Measurements from ENCODE around the gene TRA2A. TPM values are rescaled to one million over a fixed set of nuclear protein-coding genes. Genes with fewer than 3 reads are reported as not detected.

The TRA2A gene
- total RNA-seq, 1 experiment from 2014 or later: 169 TPM

DNA sequence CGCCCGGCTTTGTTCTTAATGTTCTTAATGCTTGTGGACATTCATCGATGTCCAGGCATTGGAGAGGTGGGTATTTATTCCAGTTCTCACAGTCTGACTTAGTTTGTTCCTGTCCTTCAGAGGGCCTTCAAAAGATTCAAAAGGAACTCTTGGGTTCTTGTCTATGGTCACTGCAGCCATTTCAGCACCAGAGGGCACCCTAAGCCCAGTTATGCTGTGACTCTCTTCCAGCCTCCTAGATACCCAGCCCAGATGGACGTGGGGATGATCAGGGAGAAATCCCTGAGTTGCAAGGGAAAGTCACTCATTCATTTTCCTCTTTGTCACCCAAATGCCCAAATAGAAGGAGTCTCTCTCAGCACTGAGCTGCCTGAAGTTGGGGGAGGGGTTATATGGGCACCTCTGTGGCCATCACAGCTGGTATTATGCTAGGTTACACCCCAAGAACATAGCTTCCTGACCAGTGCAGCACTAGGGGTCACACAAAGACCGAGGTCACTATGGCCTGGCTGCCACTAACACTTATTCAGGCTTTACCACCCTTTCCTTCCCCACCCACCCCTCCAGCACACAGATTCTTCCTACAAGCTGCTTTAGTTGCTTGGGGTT, 38.9 kb upstream of the TRA2A start:
- H3K14ac ChIP-seq (ENCODE audit: insufficient read depth, low read length): no peak overlapping the region
- no peak overlapping the region for H3K56ac ChIP-seq (ENCODE audit: insufficient read length, low read depth, low read length)
- no peaks in the 10 kb centered on the region for H3K27me3 Mint-ChIP-seq (ENCODE audit: low read depth)
- no peaks in the 10 kb centered on the region for H4K20me1 ChIP-seq (ENCODE audit: control insufficient read depth, insufficient read depth, insufficient read length)
- H3K4me2 ChIP-seq (ENCODE audit: insufficient read depth, insufficient read length, low read length): no peak overlapping the region
- H2BK12ac ChIP-seq (ENCODE audit: insufficient read length, low read depth, low read length): no peak overlapping the region
- H3K9me3 Mint-ChIP-seq: no peaks in the 10 kb centered on the region
- no peaks in the 10 kb centered on the region for H3K36me3 Mint-ChIP-seq (ENCODE audit: insufficient read depth in 1 of 3, low read depth in 3 of 3)
- no peak overlapping the region for H4K8ac ChIP-seq (replicated peaks; ENCODE audit: insufficient read length, low read depth, low read length)
- H3K79me2 ChIP-seq (ENCODE audit: insufficient read depth, low read length): no peaks in the 10 kb centered on the region
- H3K79me1 ChIP-seq (ENCODE audit: insufficient read depth, low read depth, low read length, poor library complexity, severe bottlenecking): no peaks in the 10 kb centered on the region
- peak overlapping the region; percentile 57 for H2AFZ ChIP-seq (ENCODE audit: low read length)
- TF ChIP-seq, protein P1, sequence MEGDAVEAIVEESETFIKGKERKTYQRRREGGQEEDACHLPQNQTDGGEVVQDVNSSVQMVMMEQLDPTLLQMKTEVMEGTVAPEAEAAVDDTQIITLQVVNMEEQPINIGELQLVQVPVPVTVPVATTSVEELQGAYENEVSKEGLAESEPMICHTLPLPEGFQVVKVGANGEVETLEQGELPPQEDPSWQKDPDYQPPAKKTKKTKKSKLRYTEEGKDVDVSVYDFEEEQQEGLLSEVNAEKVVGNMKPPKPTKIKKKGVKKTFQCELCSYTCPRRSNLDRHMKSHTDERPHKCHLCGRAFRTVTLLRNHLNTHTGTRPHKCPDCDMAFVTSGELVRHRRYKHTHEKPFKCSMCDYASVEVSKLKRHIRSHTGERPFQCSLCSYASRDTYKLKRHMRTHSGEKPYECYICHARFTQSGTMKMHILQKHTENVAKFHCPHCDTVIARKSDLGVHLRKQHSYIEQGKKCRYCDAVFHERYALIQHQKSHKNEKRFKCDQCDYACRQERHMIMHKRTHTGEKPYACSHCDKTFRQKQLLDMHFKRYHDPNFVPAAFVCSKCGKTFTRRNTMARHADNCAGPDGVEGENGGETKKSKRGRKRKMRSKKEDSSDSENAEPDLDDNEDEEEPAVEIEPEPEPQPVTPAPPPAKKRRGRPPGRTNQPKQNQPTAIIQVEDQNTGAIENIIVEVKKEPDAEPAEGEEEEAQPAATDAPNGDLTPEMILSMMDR (conservative IDR thresholded peaks at IDR 0.05): peak; percentile 94
- H3K27ac Mint-ChIP-seq: 0 out of 7 replicates have a peak overlapping the region, but pooled peaks of 1 of the 3 experiments have one; percentile 2
- H3K27ac ChIP-seq (ENCODE audit: insufficient read length, low read depth, low read length): no peak overlapping the region
- no peak overlapping the region for H3K4me3 Mint-ChIP-seq
- no peaks in the 10 kb centered on the region; the same call in 1 of the 2 replicates for H3K4me1 ChIP-seq (ENCODE audit: insufficient read depth, low read length)
- peak; percentile 82 for DNase-seq
- no peak overlapping the region for H3T11ph ChIP-seq (ENCODE audit: low read length)
- peaks cover 5% of the 10 kb centered on the region in 2 experiments; a peak in 2 of 4 replicates for H3K4me1 Mint-ChIP-seq
- H3K9ac ChIP-seq (ENCODE audit: extremely low read depth, insufficient read length, low read length): no peak overlapping the region
- H2BK120ac ChIP-seq (ENCODE audit: low read depth, low read length, poor library complexity, severe bottlenecking): no peak overlapping the region
- no peak overlapping the region for H3K23ac ChIP-seq (ENCODE audit: insufficient read length, low read depth, low read length)
- no peak overlapping the region for H2AK5ac ChIP-seq (ENCODE audit: insufficient read length, low read length)
- no peak overlapping the region for H2BK15ac ChIP-seq (ENCODE audit: low read depth, low read length)
- no peaks in the 10 kb centered on the region for H3K23me2 ChIP-seq (ENCODE audit: insufficient read length, low read depth, low read length, poor library complexity, severe bottlenecking)
- no peak overlapping the region for H2BK20ac ChIP-seq (ENCODE audit: low read depth, low read length, poor library complexity, severe bottlenecking)
- no peak overlapping the region for H2BK5ac ChIP-seq (ENCODE audit: insufficient read length, low read length)
- H3K9me3 ChIP-seq (ENCODE audit: control insufficient read depth, low read depth, low read length): no peaks in the 10 kb centered on the region
- H3K27me3 ChIP-seq (ENCODE audit: insufficient read depth, low read length): no peaks in the 10 kb centered on the region
- H4K5ac ChIP-seq (ENCODE audit: insufficient read length, low read depth, low read length): no peak overlapping the region
- no CpG with 5 or more reads among the region's 5 CpGs for WGBS (ENCODE audit: extremely low coverage, insufficient read length, low lambda C conversion rate)
- no peak overlapping the region for H4K91ac ChIP-seq (ENCODE audit: insufficient read length, low read depth, low read length)
- H3K18ac ChIP-seq (ENCODE audit: insufficient read length, low read depth, low read length): no peak overlapping the region
- H3K4ac ChIP-seq (ENCODE audit: low read depth, low read length): no peak overlapping the region
